Myocyte (in vitro differentiated cells): ENCODE measurements around the gene RPS13. TPM values are rescaled to one million over a fixed set of nuclear protein-coding genes. Genes with fewer than 3 reads are reported as not detected.
A peak's percentile ranks its signal among the peaks of the same experiment; 100 is the strongest.
"Not testable (repeated sequence)": the region's sequence is repeated elsewhere in the genome, so short reads cannot be mapped to it uniquely, and the experiment has no call there.

Experiments
- DNase-seq: peaks from one replicate; pipeline ENCODE4 v3.0.0-alpha.2; 2012; ENCODE audit warnings: low read depth
- polyA plus RNA-seq: library from polyadenylated mRNA; unstranded; fragments of >200 nt; gene quantifications from one replicate; pipeline ENCODE4 v1.2.1, GENCODE V29; 2012; ENCODE audit warnings: missing spikeins
- total RNA-seq: library from RNA; depleted of rRNA; stranded (reverse); fragments of >200 nt; gene quantifications from 2 replicates; pipeline ENCODE4 v1.2.3, GENCODE V29; 2014

Gene RPS13
- total RNA-seq, result 738 and 1,022 TPM in 2 replicates
- polyA plus RNA-seq, result 854 TPM

DNA sequence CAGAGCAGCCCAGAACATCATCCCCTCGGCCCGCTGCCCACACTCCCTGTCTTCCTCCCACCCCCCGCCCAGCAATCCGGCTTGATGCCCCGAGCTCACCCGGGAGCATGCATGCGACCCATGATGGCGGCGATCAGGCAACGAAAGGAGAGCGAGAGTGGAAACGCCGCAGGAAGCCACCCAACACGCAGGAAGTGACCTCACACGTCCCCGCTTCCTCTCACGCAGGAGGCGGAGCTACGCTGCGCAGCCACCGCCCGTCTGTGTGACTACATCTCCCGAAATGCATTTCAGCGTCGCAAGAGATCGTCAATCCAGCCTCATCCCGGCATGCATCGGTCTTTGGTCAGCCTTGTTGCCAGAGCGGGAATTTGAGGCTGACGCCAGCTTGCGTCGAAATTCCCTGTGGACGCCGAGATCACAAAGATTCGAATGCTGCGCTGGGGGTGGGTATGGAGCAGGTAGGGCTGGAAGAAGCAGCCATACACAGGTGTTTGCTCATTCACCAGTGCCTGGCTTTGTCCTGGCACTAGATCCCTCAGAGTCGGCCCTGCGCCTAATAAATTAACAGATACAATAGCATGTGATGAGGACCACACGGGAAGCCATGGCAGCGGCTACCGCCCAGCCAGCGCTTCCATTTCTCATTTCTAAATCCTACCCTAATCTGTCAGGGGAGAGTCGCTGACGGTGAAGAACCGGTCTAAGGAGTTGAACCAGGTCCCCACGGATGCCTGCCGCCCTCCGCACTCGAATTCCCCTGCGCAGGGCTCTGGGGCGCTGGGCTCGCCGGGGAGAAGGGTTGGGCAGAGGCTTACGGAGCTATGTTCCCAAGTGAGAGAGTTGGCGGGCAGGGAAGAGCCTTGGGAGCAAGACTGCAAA is at the start of gene RPS13:
RPS13 (minus strand) TSS at position 148 of the 882 bp plus-strand sequence; CDS start at position 122, 26 bp downstream.
- peak; percentile 99 for DNase-seq

DNA sequence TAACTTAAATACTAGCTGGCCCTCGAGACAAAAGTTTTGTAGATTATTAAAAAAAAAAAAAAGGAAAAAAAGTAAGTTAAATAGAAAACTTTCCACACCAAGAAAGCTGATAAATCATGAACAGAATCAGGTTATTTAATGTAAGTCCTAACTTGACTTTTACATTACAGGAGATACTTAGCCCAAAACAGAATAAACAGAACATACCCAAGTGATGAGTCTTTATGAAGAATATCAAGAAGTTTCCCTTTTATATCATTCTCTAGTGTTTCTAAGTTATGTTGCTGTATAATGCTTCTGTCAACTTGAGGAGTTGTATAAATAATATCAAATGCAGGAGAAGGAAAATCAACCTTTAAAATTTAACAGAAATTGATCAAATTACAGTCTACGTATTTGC is 44.5 kb upstream of the RPS13 start:
- no peak for DNase-seq

DNA sequence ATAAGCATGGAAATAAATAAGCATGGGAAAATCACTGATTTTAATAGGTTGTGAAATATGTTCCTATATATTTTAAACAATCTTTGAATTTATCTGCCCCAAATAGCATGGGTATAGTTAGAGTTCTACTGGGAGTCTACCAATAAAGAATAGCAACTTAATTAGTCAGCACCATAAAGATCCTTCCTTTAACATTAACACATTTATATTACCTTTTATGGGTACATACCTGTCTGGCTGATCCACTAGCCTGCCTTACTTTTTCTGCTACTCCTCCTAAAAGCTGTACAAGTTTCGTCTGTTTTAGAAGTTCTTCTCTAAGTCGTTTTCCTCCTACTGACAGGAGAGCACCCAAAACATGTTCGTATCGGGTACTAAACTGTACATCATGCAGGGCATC is 39.8 kb upstream of the RPS13 start:
- no peak for DNase-seq

- no peak for DNase-seq
These were observed 38.6 kb upstream of the RPS13 start for GRCh38 chr11:17116117-17116516.

DNA sequence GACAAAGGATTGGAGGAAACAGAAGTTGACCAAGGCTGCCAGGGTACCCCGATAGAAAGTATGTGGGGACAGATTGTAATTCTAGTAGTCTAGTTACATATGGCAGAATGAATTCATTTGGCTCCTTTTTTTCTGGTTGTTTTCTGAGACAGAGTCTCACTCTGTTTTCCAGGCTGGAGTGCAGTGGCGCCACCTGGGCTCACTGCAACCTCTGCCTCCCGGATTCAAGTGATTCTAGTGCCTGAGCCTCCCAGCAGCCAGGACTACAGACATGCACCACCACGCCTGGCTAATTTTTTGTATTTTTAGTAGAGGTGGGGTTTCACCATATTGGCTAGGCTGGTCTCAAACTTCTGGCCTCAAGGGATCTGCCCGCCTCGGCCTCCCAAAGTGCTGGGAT is 30.3 kb upstream of the RPS13 start:
- not testable (repeated sequence) for DNase-seq

- not testable (repeated sequence) for DNase-seq
These were observed 28.1 kb upstream of the RPS13 start for GRCh38 chr11:17105404-17106040.

DNA sequence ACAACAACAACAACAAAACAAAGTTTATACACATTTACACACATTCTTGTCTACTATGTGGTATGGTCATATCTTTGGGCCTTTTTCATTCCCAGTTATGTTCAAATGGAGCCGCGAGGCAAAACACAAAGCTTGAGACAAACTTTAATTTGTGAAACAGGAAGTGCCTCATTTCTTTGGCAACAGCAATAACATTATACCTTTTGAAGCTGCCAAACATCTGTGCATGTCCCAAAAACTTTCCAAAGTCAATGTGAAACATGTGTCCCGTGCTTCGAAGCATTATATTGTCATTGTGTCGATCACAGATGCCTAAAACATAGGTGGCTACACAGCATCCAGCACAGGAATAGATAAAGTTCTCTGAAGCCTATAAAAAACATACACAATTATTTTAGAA is 25.0 kb upstream of the RPS13 start:
- DNase-seq, result no peak

DNA sequence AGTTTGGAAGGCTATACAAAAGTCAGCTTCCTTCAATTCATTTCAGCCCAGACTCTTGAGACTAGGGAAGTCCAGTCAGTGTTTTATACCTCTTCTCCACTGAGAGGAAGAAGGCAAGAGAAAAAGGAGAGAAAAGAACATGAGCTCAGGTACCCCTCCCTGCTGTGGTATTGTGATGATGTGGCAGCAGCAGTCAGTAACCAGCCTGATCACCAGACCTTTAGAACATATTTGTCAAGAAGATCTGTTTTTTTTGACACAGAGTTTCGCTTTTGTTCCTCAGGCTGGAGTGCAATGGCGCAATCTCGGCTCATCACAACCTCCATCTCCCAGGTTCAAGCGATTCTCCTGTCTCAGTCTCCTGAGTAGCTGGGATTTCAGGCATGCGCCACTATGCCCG is 21.2 kb upstream of the RPS13 start:
- no peak for DNase-seq

GRCh38 chr11:17098038-17098437 is 20.6 kb upstream of the RPS13 start:
- no peak for DNase-seq

DNA sequence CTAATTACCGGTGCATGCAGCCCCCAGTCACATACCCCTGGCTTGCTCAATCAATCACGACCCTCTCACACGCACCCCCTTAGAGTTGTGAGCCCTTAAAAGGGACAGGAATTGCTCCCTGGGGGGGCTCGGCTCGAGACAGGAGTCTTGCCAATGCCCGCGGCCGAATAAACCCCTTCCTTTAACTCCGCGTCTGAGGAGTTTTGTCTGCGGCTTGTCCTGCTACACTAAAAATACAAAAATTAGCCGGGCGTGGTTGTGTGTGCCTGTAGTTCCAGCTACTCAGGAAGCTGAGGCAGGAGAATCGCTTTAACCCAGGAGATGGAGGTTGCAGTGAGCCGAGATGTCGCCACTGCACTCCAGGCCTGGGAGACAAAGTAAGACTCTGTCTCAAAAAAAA is 8.5 kb upstream of the RPS13 start:
- DNase-seq, result not testable (repeated sequence)

DNA sequence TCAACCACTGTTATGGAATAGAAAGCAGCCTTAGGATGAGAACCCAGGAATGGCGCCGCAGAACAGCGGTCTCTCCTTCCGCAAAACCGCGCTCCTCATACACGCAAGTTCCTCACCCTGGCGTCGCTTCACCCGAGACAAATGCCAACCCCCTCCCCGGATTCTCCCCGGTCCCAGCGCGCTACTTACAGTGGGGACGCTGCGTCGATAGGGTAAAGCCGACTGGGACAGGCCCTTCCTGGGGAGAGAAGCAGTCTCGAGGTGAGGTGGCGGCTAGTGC is 287 bp downstream of the RPS13 start:
- DNase-seq, result no peak

- DNase-seq, result peak; percentile 35
These were observed 789 bp downstream of the RPS13 start for GRCh38 chr11:17076517-17077239.

- no peak for DNase-seq
These were observed 2.0 kb downstream of the RPS13 start for GRCh38 chr11:17075506-17075905.

GRCh38 chr11:17073370-17074027 is 4.0 kb downstream of the RPS13 start:
- DNase-seq, result no peak

GRCh38 chr11:17067417-17067816 is 10.1 kb downstream of the RPS13 start:
- DNase-seq, result no peak

- DNase-seq, result no peak
These were observed 10.8 kb downstream of the RPS13 start for GRCh38 chr11:17066691-17067090.

GRCh38 chr11:17063171-17064002 is 14.1 kb downstream of the RPS13 start:
- peak; percentile 50 for DNase-seq

- DNase-seq, result not testable (repeated sequence)
These were observed 26.3 kb downstream of the RPS13 start for GRCh38 chr11:17051146-17051545.

DNA sequence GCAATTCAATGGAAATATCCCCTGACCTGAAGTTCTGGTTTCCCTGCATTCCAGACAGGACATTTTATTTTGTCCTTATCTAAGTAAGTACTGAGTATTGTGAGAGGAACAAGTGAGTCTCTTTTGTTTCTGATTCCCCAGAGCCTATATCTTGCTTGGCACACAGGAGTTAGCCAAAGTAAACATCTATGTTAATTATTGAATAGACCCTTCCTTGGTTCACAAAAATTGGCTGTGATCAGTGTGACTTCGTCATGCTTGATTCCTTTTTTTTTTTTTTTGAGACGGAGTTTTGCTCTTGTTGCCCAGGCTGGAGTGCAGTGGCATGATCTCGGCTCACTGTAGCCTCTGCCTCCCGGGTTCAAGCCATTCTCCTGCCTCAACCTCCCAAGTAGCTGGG is 29.0 kb downstream of the RPS13 start:
- DNase-seq, result not testable (repeated sequence)

- DNase-seq, result no peak
These were observed 30.8 kb downstream of the RPS13 start for GRCh38 chr11:17046690-17047089.
